HFFc6 (cell line): ENCODE measurements around the gene HSPA4L. TPM values are rescaled to one million over a fixed set of nuclear protein-coding genes. Genes with fewer than 3 reads are reported as not detected.

Experiments used
- DNase-seq: peaks from one replicate; pipeline ENCODE4 v3.0.0-alpha.2; 2018
- H3K27ac Mint-ChIP-seq: 2 replicates; pipeline ENCODE4 v1.8.0; 2020; ENCODE audit warnings: mild to moderate bottlenecking, mixed read lengths
- H3K27me3 Mint-ChIP-seq: 2 replicates; pipeline ENCODE4 v1.8.0; 2021; ENCODE audit warnings: mild to moderate bottlenecking, moderate library complexity, mixed read lengths; ENCODE audit not compliant: insufficient read depth
- H3K36me3 Mint-ChIP-seq: 2 replicates; pipeline ENCODE4 v1.8.0; 2021; ENCODE audit warnings: low read depth, mixed read lengths
- H3K4me1 Mint-ChIP-seq: 2 replicates; pipeline ENCODE4 v1.8.0; 2020; ENCODE audit warnings: low read depth, mixed read lengths
- H3K4me3 Mint-ChIP-seq: 2 replicates; pipeline ENCODE4 v1.8.0; 2020; ENCODE audit warnings: mild to moderate bottlenecking, moderate library complexity, mixed read lengths
- H3K9me3 Mint-ChIP-seq: 2 replicates; pipeline ENCODE4 v1.8.0; 2020; ENCODE audit warnings: mild to moderate bottlenecking, mixed read lengths
- total RNA-seq, 6 experiments: library from RNA; stranded (reverse); fragmentation: NEBNext Ultra II Directional; extraction: Animal tissue kit (Norgen Biotek cat#: 25700); gene quantifications; 2 replicates in 1 of 6; 3 replicates in 5 of 6; pipeline ENCODE4 v1.2.3, GENCODE V29; 2021
- TF ChIP-seq, protein P1 (sequence below): fragments of 200-600 bp; sonication (generic); IDR thresholded peaks from 2 replicates; pipeline ENCODE4 v1.5.0; 2021; ENCODE audit warnings: antibody characterized with exemption, mild to moderate bottlenecking

Gene HSPA4L
- total RNA-seq, 6 experiments from 2014 or later, result 5.9 to 7.9 (median 7.5) TPM

DNA sequence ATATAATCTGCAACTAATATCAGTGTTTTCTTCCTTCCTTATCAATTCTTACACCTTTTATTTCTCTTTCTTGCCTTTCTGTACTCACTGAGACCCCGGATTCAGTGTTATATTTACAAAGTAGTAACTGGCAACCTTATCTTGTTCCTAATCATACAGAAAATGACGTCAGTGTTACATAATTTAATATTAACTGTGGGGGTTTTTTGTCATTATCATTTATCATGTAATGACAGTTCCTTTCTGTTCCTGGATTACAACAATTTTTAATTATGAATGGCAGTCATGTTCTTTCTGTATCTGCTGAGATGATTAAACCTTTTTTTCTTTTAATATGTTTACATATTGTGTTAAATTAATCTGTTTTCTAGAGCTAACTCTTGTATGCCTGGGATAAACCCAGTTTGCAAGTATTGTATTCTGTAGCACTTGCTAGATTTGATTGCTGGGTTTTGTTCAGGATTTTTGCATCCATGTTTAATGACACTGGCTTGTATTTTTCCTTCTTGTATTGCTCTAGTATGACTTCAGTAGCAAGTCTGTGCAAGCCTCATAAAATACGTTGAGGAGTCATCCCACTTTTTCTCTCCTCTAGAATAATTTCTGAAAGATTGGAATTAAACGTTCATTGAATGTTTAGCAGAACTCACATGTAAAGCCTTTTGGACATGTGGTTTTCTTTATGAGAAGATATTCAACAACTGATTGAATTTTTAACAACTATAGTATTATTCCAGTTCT is 10.4 kb upstream of the HSPA4L start:
- H3K27me3 Mint-ChIP-seq, result no peaks in the 10 kb centered on the region; the same call in none of the 2 replicates
- no peak overlapping the region for H3K4me3 Mint-ChIP-seq
- no peak overlapping the region for H3K27ac Mint-ChIP-seq
- no peak for DNase-seq
- no peaks in the 10 kb centered on the region for H3K9me3 Mint-ChIP-seq
- no peaks in the 10 kb centered on the region for H3K4me1 Mint-ChIP-seq
- TF ChIP-seq, protein P1, sequence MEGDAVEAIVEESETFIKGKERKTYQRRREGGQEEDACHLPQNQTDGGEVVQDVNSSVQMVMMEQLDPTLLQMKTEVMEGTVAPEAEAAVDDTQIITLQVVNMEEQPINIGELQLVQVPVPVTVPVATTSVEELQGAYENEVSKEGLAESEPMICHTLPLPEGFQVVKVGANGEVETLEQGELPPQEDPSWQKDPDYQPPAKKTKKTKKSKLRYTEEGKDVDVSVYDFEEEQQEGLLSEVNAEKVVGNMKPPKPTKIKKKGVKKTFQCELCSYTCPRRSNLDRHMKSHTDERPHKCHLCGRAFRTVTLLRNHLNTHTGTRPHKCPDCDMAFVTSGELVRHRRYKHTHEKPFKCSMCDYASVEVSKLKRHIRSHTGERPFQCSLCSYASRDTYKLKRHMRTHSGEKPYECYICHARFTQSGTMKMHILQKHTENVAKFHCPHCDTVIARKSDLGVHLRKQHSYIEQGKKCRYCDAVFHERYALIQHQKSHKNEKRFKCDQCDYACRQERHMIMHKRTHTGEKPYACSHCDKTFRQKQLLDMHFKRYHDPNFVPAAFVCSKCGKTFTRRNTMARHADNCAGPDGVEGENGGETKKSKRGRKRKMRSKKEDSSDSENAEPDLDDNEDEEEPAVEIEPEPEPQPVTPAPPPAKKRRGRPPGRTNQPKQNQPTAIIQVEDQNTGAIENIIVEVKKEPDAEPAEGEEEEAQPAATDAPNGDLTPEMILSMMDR, result no peak
- H3K36me3 Mint-ChIP-seq, result no peaks in the 10 kb centered on the region

GRCh38 chr4:127772769-127773671 is 9.1 kb upstream of the HSPA4L start:
- Mint-ChIP-seq H3K4me3 (no peak overlapping the region), H3K27ac (no peak overlapping the region), H3K9me3 (no peaks in the 10 kb centered on the region), H3K36me3 (no peaks in the 10 kb centered on the region), H3K4me1 (no peaks in the 10 kb centered on the region), H3K27me3 (no peaks in the 10 kb centered on the region; the same call in none of the 2 replicates)
- DNase-seq, result no peak
- TF ChIP-seq, protein P1, result no peak

GRCh38 chr4:127775843-127776242 is 6.3 kb upstream of the HSPA4L start:
- Mint-ChIP-seq H3K27me3 (peaks cover 2% of the 10 kb centered on the region), H3K9me3 (no peaks in the 10 kb centered on the region), H3K27ac (no peak overlapping the region), H3K36me3 (no peaks in the 10 kb centered on the region), H3K4me3 (no peak overlapping the region), H3K4me1 (peaks cover 1% of the 10 kb centered on the region)
- DNase-seq, result no peak
- TF ChIP-seq, protein P1, result no peak

DNA sequence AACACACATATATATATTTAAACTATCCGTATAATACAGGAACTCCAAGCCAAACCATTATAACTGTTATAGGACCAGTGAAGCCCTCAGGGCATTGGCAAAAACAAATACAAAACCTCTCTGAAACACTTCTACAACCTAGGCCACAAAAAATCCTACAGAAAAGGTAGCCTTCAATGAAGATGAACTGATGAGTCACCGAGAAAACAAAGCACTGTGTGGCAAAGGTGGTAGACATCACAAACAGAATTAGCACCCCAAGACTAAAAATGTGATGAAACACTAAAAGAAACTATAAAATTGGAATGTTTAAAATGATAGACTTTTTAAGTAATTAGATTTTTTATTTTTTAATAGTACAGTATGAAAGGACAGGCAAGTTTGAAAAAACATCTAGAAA is 5.5 kb upstream of the HSPA4L start:
- peaks cover 6% of the 10 kb centered on the region for H3K27me3 Mint-ChIP-seq
- peaks cover 7% of the 10 kb centered on the region for H3K4me1 Mint-ChIP-seq
- H3K9me3 Mint-ChIP-seq, result no peaks in the 10 kb centered on the region
- TF ChIP-seq, protein P1, result no peak
- DNase-seq, result no peak
- no peak overlapping the region for H3K4me3 Mint-ChIP-seq
- H3K36me3 Mint-ChIP-seq, result peaks cover 4% of the 10 kb centered on the region; the same call in 1 of the 2 replicates
- H3K27ac Mint-ChIP-seq, result no peak overlapping the region

- Mint-ChIP-seq H3K4me1 (peaks cover 8% of the 10 kb centered on the region), H3K27ac (no peak overlapping the region), H3K4me3 (no peak overlapping the region), H3K27me3 (peaks cover 6% of the 10 kb centered on the region), H3K9me3 (no peaks in the 10 kb centered on the region), H3K36me3 (peaks cover 4% of the 10 kb centered on the region; the same call in 1 of the 2 replicates)
- no peak for DNase-seq
- TF ChIP-seq, protein P1, result no peak
Measured at GRCh38 chr4:127777487-127777886, 4.6 kb upstream of the HSPA4L start.
